ENCODE results near the gene GABRD. TPM values are rescaled to one million over a fixed set of nuclear protein-coding genes. Genes with fewer than 3 reads are reported as not detected.

Gene GABRD
- total and polyA plus RNA-seq, 10 of the 15 experiments (the other 5 are each of a cell fraction or from before 2014, with no cell fraction given): not detected

DNA sequence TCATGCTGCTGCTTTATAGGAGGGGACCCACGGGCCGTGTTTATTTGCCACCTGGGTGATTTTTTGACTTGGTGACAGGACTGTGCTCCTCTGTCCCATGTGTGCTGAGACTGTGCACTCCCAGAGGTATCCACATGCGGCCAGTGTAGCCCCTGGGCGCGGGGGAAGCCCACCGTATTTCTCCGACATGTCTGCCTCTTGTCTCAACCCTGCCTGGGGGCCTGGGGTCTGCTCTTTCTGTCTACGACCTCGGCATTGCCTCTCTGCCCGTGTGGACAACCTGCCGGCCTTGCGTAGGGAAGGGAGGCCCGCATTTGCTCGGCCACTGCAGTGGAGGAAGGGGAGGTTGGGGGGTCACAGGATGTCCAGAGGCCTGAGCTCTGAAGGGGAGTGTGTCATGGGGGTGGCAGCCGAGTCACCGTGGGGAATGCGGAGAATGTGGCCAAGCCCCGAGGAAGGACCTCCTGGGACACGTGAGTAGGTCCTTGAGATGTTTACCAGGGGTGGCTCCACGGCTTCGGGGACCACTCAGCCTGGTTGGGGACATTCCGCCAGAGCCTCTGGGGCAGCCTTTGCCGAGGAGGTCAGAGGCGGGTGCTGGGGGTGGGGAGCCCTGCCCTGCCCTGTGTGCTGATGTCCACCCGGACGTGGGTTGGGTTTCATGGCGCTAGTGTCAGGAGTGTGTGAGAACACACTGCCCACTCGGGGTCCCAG, 42.1 kb downstream of the GABRD start (continued):
- TF ChIP-seq, protein P1, sequence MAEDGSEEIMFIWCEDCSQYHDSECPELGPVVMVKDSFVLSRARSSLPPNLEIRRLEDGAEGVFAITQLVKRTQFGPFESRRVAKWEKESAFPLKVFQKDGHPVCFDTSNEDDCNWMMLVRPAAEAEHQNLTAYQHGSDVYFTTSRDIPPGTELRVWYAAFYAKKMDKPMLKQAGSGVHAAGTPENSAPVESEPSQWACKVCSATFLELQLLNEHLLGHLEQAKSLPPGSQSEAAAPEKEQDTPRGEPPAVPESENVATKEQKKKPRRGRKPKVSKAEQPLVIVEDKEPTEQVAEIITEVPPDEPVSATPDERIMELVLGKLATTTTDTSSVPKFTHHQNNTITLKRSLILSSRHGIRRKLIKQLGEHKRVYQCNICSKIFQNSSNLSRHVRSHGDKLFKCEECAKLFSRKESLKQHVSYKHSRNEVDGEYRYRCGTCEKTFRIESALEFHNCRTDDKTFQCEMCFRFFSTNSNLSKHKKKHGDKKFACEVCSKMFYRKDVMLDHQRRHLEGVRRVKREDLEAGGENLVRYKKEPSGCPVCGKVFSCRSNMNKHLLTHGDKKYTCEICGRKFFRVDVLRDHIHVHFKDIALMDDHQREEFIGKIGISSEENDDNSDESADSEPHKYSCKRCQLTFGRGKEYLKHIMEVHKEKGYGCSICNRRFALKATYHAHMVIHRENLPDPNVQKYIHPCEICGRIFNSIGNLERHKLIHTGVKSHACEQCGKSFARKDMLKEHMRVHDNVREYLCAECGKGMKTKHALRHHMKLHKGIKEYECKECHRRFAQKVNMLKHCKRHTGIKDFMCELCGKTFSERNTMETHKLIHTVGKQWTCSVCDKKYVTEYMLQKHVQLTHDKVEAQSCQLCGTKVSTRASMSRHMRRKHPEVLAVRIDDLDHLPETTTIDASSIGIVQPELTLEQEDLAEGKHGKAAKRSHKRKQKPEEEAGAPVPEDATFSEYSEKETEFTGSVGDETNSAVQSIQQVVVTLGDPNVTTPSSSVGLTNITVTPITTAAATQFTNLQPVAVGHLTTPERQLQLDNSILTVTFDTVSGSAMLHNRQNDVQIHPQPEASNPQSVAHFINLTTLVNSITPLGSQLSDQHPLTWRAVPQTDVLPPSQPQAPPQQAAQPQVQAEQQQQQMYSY (CRISPR knock-in tag; IDR thresholded peaks at IDR 0.05): no peak
- TF ChIP-seq, protein P2, sequence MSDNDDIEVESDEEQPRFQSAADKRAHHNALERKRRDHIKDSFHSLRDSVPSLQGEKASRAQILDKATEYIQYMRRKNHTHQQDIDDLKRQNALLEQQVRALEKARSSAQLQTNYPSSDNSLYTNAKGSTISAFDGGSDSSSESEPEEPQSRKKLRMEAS (IDR thresholded peaks at IDR 0.05; ENCODE audit: low read depth, low read length): no peak
- TF ChIP-seq IKZF2 (IDR thresholded peaks at IDR 0.05): no peak
- TF ChIP-seq, protein P3, sequence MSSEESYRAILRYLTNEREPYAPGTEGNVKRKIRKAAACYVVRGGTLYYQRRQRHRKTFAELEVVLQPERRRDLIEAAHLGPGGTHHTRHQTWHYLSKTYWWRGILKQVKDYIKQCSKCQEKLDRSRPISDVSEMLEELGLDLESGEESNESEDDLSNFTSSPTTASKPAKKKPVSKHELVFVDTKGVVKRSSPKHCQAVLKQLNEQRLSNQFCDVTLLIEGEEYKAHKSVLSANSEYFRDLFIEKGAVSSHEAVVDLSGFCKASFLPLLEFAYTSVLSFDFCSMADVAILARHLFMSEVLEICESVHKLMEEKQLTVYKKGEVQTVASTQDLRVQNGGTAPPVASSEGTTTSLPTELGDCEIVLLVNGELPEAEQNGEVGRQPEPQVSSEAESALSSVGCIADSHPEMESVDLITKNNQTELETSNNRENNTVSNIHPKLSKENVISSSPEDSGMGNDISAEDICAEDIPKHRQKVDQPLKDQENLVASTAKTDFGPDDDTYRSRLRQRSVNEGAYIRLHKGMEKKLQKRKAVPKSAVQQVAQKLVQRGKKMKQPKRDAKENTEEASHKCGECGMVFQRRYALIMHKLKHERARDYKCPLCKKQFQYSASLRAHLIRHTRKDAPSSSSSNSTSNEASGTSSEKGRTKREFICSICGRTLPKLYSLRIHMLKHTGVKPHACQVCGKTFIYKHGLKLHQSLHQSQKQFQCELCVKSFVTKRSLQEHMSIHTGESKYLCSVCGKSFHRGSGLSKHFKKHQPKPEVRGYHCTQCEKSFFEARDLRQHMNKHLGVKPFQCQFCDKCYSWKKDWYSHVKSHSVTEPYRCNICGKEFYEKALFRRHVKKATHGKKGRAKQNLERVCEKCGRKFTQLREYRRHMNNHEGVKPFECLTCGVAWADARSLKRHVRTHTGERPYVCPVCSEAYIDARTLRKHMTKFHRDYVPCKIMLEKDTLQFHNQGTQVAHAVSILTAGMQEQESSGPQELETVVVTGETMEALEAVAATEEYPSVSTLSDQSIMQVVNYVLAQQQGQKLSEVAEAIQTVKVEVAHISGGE (CRISPR knock-in tag; IDR thresholded peaks at IDR 0.05): no peak

Data from GM12878 (cell line).